Measurements from ENCODE around the gene NAA15. TPM values are rescaled to one million over a fixed set of nuclear protein-coding genes. Genes with fewer than 3 reads are reported as not detected.

Gene NAA15
- total and polyA plus RNA-seq, 2 of the 8 experiments (the other 6 are each of a cell fraction or from before 2014, with no cell fraction given), result 9.7 to 124 TPM

- no peak for FAIRE-seq
- POLR2A ChIA-PET (ENCODE audit: partially characterized antibody), result interaction anchor here (1.6 kb wide), 1 partner anchor 9 kb away, joined by 3 read pairs; no protein-coding TSS in a partner anchor
Observed at GRCh38 chr4:139361301-139361700, 60.0 kb downstream of the NAA15 start.

More at GRCh38 chr4:139361301-139361700, 60.0 kb downstream of the NAA15 start:
- H3K56ac ChIP-seq (replicated peaks; ENCODE audit: insufficient read length, low read depth, low read length), result no peak overlapping the region
- H3K79me1 ChIP-seq (ENCODE audit: low read depth, low read length), result no peaks in the 10 kb centered on the region; the same call in 1 of the 2 replicates
- no peak overlapping the region for H3K4ac ChIP-seq (replicated peaks; ENCODE audit: insufficient read length, low read depth, low read length)
- H3K23ac ChIP-seq (ENCODE audit: insufficient read length), result no peak overlapping the region
- H2AK5ac ChIP-seq (ENCODE audit: low read depth, low read length), result no peak overlapping the region
- H2BK120ac ChIP-seq (replicated peaks; ENCODE audit: low read depth, low read length), result no peak overlapping the region
- no peak for DNase-seq (ENCODE audit: low read depth in 1 of 2, low spot score in 2 of 2)
- no peak overlapping the region for H2BK20ac ChIP-seq (ENCODE audit: low read length)
- H3K79me2 ChIP-seq (ENCODE audit: control insufficient read depth in 1 of 2, insufficient read depth in 2 of 2, low read length in 2 of 2), result peaks cover 0 to 2% of the 10 kb centered on the region in 2 experiments; a peak in 1 of 4 replicates
- no peak overlapping the region for H3K18ac ChIP-seq (ENCODE audit: extremely low read depth, low read length)
- H2BK5ac ChIP-seq (ENCODE audit: low read depth, low read length), result no peak overlapping the region
- H2BK15ac ChIP-seq (ENCODE audit: low read length), result no peak overlapping the region
- H3K9me3 ChIP-seq (ENCODE audit: insufficient read depth in 2 of 2, low read depth in 1 of 2, low read length in 1 of 2), result no peaks in the 10 kb centered on the region
- H3K4me2 ChIP-seq (ENCODE audit: insufficient read depth in 1 of 2, low read depth in 2 of 2, low read length in 2 of 2), result no peak overlapping the region
- no peak overlapping the region for H4K5ac ChIP-seq (ENCODE audit: insufficient read length, low read depth, low read length)
- H4K91ac ChIP-seq (replicated peaks; ENCODE audit: insufficient read length, low read length), result no peak overlapping the region
- TF ChIP-seq CHD1 (IDR thresholded peaks at IDR 0.05; ENCODE audit: low read depth, low read length), result no peak
- no peak for TF ChIP-seq EZH2 (IDR thresholded peaks at IDR 0.05; ENCODE audit: low read depth, low read length, severe bottlenecking)
- TF ChIP-seq CHD2 (IDR thresholded peaks at IDR 0.05; ENCODE audit: low read length), result no peak
- TF ChIP-seq SIN3A (conservative IDR thresholded peaks at IDR 0.05 in 1 of 2, IDR thresholded peaks at IDR 0.05 in 1 of 2; ENCODE audit: low read depth in 1 of 2, low read length in 2 of 2), result no peak
- no peak for TF ChIP-seq SP1 (IDR thresholded peaks at IDR 0.05; ENCODE audit: low read depth, low read length)
- peaks cover 0 to 1% of the 10 kb centered on the region in 2 experiments for H4K20me1 ChIP-seq (replicated peaks in 1 of 2; ENCODE audit: control insufficient read depth in 1 of 2, insufficient read depth in 2 of 2, low read length in 2 of 2)
- CTCF ChIA-PET (ENCODE audit: partially characterized antibody), result interaction anchor here (1.3 kb wide), 1 partner anchor 24 kb away, joined by 3 read pairs; no protein-coding TSS in a partner anchor
- no peak overlapping the region for H3K4me3 ChIP-seq (ENCODE audit: extremely low read depth in 1 of 4, insufficient read depth in 2 of 4, low read depth in 3 of 4, low read length in 4 of 4)
- no peak overlapping the region for H3K9ac ChIP-seq (replicated peaks in 1 of 4; ENCODE audit: extremely low read depth in 1 of 4, low read depth in 3 of 4, low read length in 3 of 4)
- H3K27ac ChIP-seq (ENCODE audit: low read depth, low read length), result no peak overlapping the region
- no peak overlapping the region for H3K14ac ChIP-seq (ENCODE audit: insufficient read length)
- no peak overlapping the region for H4K8ac ChIP-seq (ENCODE audit: extremely low read depth, insufficient read depth, low read length)
- no peaks in the 10 kb centered on the region for H3K27me3 ChIP-seq (replicated peaks in 1 of 4; ENCODE audit: control insufficient read depth in 3 of 4, extremely low read depth in 1 of 4, insufficient read depth in 3 of 4, low read length in 3 of 4)
- H3K23me2 ChIP-seq (ENCODE audit: low read depth, low read length), result no peaks in the 10 kb centered on the region
- peaks cover 2 to 92% (median 41%) of the 10 kb centered on the region in 4 experiments; a peak in 7 of 8 replicates for H3K36me3 ChIP-seq (ENCODE audit: control insufficient read depth in 2 of 4, insufficient read depth in 4 of 4, low read length in 3 of 4)
- no peak overlapping the region for H2BK12ac ChIP-seq (ENCODE audit: low read depth, low read length)
- no peak overlapping the region for H2AFZ ChIP-seq (ENCODE audit: low read length)
- H3K4me1 ChIP-seq (replicated peaks in 1 of 4; ENCODE audit: control insufficient read depth in 3 of 4, insufficient read depth in 4 of 4, low read length in 3 of 4), result no peaks in the 10 kb centered on the region
- 100% methylated on average over 1 of the region's 1 CpG; no CpG with 5 or more reads in 1 of the 2 experiments for WGBS, 2 experiments (ENCODE audit: extremely low coverage in 1 of 2, insufficient coverage in 1 of 2, insufficient read length in 1 of 2, insufficient replicate concordance in 2 of 2, low coverage in 1 of 2, low lambda C conversion rate in 2 of 2, missing lambda C conversion rate in 1 of 2)

Measured in H1 (cell line).